ENCODE results near the gene NRBP1. TPM values are rescaled to one million over a fixed set of nuclear protein-coding genes. Genes with fewer than 3 reads are reported as not detected.

Gene NRBP1
- total and polyA plus RNA-seq, 9 of the 15 experiments (the other 6 are each of a cell fraction or from before 2014, with no cell fraction given) = 2.9 to 84.5 (median 36.9) TPM

DNA sequence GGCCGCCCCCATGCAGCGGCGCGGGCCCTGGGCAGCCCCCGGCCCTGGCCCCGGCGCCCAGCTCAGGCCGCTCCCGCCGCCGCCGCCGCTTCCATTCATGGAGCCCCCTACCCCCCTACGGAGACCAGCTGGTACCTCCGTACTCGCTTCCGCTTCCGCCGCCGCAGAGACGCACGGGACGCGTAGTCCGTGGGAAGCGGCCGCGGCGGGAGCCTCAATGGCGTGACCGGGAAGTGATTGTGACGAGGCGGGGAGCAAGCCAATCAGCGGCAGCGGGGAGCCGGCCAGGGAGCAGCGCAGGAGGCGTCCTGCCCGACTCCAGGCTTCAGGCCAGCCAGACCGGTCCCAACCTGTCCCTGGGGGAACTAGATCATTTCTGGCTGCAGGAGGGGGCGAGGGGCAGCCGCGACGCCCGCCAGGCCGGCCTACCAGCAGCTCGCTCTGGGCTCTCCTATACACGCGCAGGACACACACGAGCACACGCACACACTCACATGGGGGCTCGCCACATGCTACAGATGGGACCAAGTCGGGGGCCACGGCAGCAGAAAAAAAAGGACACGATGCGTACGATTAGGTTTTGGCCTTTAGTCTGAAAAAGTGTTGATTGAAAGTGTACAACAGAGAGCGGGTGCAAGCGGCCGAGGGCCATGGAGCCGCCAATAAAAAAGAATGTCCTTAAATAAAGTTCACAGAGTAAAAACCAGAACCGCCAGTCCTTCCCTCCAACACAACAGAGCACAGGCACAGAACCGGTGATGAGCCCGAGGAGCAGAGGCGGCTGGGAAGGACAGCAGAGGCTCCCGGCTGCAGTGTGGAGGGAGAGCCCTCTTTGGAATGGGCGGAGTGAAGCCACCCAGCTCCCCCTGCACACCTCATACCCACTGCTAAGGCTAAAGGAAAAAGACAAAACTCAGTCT lies 47.5 kb upstream of the NRBP1 start, which contains the start of gene ZNF513 (continued):
- TF ChIP-seq, protein P1, sequence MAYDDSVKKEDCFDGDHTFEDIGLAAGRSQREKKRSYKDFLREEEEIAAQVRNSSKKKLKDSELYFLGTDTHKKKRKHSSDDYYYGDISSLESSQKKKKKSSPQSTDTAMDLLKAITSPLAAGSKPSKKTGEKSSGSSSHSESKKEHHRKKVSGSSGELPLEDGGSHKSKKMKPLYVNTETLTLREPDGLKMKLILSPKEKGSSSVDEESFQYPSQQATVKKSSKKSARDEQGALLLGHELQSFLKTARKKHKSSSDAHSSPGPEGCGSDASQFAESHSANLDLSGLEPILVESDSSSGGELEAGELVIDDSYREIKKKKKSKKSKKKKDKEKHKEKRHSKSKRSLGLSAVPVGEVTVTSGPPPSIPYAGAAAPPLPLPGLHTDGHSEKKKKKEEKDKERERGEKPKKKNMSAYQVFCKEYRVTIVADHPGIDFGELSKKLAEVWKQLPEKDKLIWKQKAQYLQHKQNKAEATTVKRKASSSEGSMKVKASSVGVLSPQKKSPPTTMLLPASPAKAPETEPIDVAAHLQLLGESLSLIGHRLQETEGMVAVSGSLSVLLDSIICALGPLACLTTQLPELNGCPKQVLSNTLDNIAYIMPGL (CRISPR knock-in tag; IDR thresholded peaks at IDR 0.05) = no peak
- TF ChIP-seq HNRNPLL (IDR thresholded peaks at IDR 0.05; ENCODE audit: low read depth, low read length, poor library complexity, severe bottlenecking) (peak; percentile 75), TAF1 (IDR thresholded peaks at IDR 0.05; ENCODE audit: control insufficient read depth, extremely low read depth, insufficient read depth, low read length, severe bottlenecking) (peak; percentile 40), JUN (IDR thresholded peaks at IDR 0.05; ENCODE audit: borderline replicate concordance, low read depth, low read length) (no peak), JUN (CRISPR knock-in tag; IDR thresholded peaks at IDR 0.05; ENCODE audit: borderline replicate concordance) (no peak), KAT8 (IDR thresholded peaks at IDR 0.05; ENCODE audit: low read depth) (no peak), DDX20 (tag; IDR thresholded peaks at IDR 0.05; ENCODE audit: low read depth) (no peak), FIP1L1 (IDR thresholded peaks at IDR 0.05; ENCODE audit: low read depth, low read length, poor library complexity, severe bottlenecking) (peak; percentile 91), CTBP1 (IDR thresholded peaks at IDR 0.05; ENCODE audit: borderline replicate concordance) (no peak; the same call in 1 of the 2 replicates), ZFP1 (CRISPR knock-in tag; IDR thresholded peaks at IDR 0.05) (no peak), ZNF143 (CRISPR knock-in tag; IDR thresholded peaks at IDR 0.05) (peak; percentile 84), ZNF41 (CRISPR knock-in tag; conservative IDR thresholded peaks at IDR 0.05) (no peak), ZNF239 (CRISPR knock-in tag; IDR thresholded peaks at IDR 0.05) (0 out of 2 replicates have a peak, but pooled peaks have one; percentile 14)
- TF ChIP-seq, protein P2, sequence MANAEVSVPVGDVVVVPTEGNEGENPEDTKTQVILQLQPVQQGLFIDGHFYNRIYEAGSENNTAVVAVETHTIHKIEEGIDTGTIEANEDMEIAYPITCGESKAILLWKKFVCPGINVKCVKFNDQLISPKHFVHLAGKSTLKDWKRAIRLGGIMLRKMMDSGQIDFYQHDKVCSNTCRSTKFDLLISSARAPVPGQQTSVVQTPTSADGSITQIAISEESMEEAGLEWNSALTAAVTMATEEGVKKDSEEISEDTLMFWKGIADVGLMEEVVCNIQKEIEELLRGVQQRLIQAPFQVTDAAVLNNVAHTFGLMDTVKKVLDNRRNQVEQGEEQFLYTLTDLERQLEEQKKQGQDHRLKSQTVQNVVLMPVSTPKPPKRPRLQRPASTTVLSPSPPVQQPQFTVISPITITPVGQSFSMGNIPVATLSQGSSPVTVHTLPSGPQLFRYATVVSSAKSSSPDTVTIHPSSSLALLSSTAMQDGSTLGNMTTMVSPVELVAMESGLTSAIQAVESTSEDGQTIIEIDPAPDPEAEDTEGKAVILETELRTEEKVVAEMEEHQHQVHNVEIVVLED (CRISPR knock-in tag; IDR thresholded peaks at IDR 0.05) = peak; percentile 54; the same call in 1 of the 2 replicates
- TF ChIP-seq, protein P3, sequence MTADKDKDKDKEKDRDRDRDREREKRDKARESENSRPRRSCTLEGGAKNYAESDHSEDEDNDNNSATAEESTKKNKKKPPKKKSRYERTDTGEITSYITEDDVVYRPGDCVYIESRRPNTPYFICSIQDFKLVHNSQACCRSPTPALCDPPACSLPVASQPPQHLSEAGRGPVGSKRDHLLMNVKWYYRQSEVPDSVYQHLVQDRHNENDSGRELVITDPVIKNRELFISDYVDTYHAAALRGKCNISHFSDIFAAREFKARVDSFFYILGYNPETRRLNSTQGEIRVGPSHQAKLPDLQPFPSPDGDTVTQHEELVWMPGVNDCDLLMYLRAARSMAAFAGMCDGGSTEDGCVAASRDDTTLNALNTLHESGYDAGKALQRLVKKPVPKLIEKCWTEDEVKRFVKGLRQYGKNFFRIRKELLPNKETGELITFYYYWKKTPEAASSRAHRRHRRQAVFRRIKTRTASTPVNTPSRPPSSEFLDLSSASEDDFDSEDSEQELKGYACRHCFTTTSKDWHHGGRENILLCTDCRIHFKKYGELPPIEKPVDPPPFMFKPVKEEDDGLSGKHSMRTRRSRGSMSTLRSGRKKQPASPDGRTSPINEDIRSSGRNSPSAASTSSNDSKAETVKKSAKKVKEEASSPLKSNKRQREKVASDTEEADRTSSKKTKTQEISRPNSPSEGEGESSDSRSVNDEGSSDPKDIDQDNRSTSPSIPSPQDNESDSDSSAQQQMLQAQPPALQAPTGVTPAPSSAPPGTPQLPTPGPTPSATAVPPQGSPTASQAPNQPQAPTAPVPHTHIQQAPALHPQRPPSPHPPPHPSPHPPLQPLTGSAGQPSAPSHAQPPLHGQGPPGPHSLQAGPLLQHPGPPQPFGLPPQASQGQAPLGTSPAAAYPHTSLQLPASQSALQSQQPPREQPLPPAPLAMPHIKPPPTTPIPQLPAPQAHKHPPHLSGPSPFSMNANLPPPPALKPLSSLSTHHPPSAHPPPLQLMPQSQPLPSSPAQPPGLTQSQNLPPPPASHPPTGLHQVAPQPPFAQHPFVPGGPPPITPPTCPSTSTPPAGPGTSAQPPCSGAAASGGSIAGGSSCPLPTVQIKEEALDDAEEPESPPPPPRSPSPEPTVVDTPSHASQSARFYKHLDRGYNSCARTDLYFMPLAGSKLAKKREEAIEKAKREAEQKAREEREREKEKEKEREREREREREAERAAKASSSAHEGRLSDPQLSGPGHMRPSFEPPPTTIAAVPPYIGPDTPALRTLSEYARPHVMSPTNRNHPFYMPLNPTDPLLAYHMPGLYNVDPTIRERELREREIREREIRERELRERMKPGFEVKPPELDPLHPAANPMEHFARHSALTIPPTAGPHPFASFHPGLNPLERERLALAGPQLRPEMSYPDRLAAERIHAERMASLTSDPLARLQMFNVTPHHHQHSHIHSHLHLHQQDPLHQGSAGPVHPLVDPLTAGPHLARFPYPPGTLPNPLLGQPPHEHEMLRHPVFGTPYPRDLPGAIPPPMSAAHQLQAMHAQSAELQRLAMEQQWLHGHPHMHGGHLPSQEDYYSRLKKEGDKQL (CRISPR knock-in tag; IDR thresholded peaks at IDR 0.05; ENCODE audit: borderline replicate concordance) = 0 out of 2 replicates have a peak, but pooled peaks have one; percentile 50
- TF ChIP-seq, protein P4, sequence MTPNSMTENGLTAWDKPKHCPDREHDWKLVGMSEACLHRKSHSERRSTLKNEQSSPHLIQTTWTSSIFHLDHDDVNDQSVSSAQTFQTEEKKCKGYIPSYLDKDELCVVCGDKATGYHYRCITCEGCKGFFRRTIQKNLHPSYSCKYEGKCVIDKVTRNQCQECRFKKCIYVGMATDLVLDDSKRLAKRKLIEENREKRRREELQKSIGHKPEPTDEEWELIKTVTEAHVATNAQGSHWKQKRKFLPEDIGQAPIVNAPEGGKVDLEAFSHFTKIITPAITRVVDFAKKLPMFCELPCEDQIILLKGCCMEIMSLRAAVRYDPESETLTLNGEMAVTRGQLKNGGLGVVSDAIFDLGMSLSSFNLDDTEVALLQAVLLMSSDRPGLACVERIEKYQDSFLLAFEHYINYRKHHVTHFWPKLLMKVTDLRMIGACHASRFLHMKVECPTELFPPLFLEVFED (CRISPR knock-in tag; conservative IDR thresholded peaks at IDR 0.05) = 0 out of 2 replicates have a peak, but pooled peaks have one; percentile 10

Measured in K562 (cell line).